H9 (cell line): ENCODE data around the gene KRCC1. TPM values are rescaled to one million over a fixed set of nuclear protein-coding genes. Genes with fewer than 3 reads are reported as not detected.

Experiments used
- DNase-seq: peaks from one replicate; pipeline ENCODE4 v3.0.0-alpha.2; 2017
- H2AFZ ChIP-seq: one replicate; pipeline ENCODE4 v1.6.1; 2013; ENCODE audit warnings: mild to moderate bottlenecking, low read length, control low read depth, moderate library complexity
- H2AK5ac ChIP-seq: 2 replicates; pipeline ENCODE4 v1.6.1; 2013; ENCODE audit warnings: low read length, control low read depth, mixed read lengths; ENCODE audit not compliant: insufficient read length
- H2BK120ac ChIP-seq: one replicate; pipeline ENCODE4 v1.6.1; 2013; ENCODE audit warnings: low read depth, mild to moderate bottlenecking, low read length, control low read depth, inconsistent platforms; ENCODE audit not compliant: poor library complexity, severe bottlenecking
- H2BK12ac ChIP-seq: 2 replicates; pipeline ENCODE4 v1.6.1; 2013; ENCODE audit warnings: low read length, control low read depth, mixed read lengths, low read depth; ENCODE audit not compliant: insufficient read length
- H2BK15ac ChIP-seq: 2 replicates; pipeline ENCODE4 v1.6.1; 2013; ENCODE audit warnings: low read depth, low read length, control low read depth
- H2BK20ac ChIP-seq: one replicate; pipeline ENCODE4 v1.6.1; 2013; ENCODE audit warnings: low read depth, mild to moderate bottlenecking, low read length, control low read depth, inconsistent platforms; ENCODE audit not compliant: poor library complexity, severe bottlenecking
- H2BK5ac ChIP-seq: 2 replicates; pipeline ENCODE4 v1.6.1; 2013; ENCODE audit warnings: low read length, control low read depth, mixed read lengths; ENCODE audit not compliant: insufficient read length
- H3K14ac ChIP-seq: 2 replicates; pipeline ENCODE4 v1.6.1; 2013; ENCODE audit warnings: low read length, control low read depth; ENCODE audit not compliant: insufficient read depth
- H3K18ac ChIP-seq: 2 replicates; pipeline ENCODE4 v1.6.1; 2013; ENCODE audit warnings: low read depth, mild to moderate bottlenecking, mixed read lengths, low read length, control low read depth; ENCODE audit not compliant: insufficient read length
- H3K23ac ChIP-seq: 2 replicates; pipeline ENCODE4 v1.6.1; 2013; ENCODE audit warnings: low read length, control low read depth, mixed read lengths, low read depth; ENCODE audit not compliant: insufficient read length
- H3K23me2 ChIP-seq: 2 replicates; pipeline ENCODE4 v1.6.1; 2013; ENCODE audit warnings: low read depth, mild to moderate bottlenecking, mixed read lengths, low read length, control low read depth; ENCODE audit not compliant: insufficient read length, poor library complexity, severe bottlenecking
- H3K27ac ChIP-seq: 2 replicates; pipeline ENCODE4 v1.5.1; 2013; ENCODE audit warnings: low read length, control low read depth, mixed read lengths, low read depth; ENCODE audit not compliant: insufficient read length
- H3K27me3 ChIP-seq: 2 replicates; pipeline ENCODE4 v1.6.1; 2013; ENCODE audit warnings: low read length, control low read depth, inconsistent platforms; ENCODE audit not compliant: insufficient read depth
- H3K4ac ChIP-seq: 2 replicates; pipeline ENCODE4 v1.6.1; 2013; ENCODE audit warnings: low read depth, mild to moderate bottlenecking, control low read depth, inconsistent platforms, low read length, moderate library complexity
- H3K4me1 ChIP-seq: 2 replicates; pipeline ENCODE4 v1.6.1; 2013; ENCODE audit warnings: low read length, control low read depth, inconsistent platforms; ENCODE audit not compliant: insufficient read depth
- H3K4me2 ChIP-seq: 2 replicates; pipeline ENCODE4 v1.6.1; 2013; ENCODE audit warnings: low read length, control low read depth, mixed read lengths; ENCODE audit not compliant: insufficient read length, insufficient read depth
- H3K56ac ChIP-seq: 2 replicates; pipeline ENCODE4 v1.6.1; 2013; ENCODE audit warnings: low read depth, mild to moderate bottlenecking, mixed read lengths, low read length, control low read depth; ENCODE audit not compliant: insufficient read length
- H3K79me1 ChIP-seq: 2 replicates; pipeline ENCODE4 v1.6.1; 2013; ENCODE audit warnings: low read depth, mild to moderate bottlenecking, moderate library complexity, low read length, control low read depth, inconsistent platforms; ENCODE audit not compliant: insufficient read depth, poor library complexity, severe bottlenecking
- H3K79me2 ChIP-seq: 2 replicates; pipeline ENCODE4 v1.6.1; 2013; ENCODE audit warnings: low read length, control low read depth, inconsistent platforms; ENCODE audit not compliant: insufficient read depth
- H3K9ac ChIP-seq: 2 replicates; pipeline ENCODE4 v1.6.1; 2013; ENCODE audit warnings: low read length, control low read depth, mixed read lengths; ENCODE audit not compliant: insufficient read length; ENCODE audit errors: extremely low read depth
- H3K9me3 ChIP-seq: one replicate; pipeline ENCODE4 v1.6.1; 2013; ENCODE audit warnings: low read depth, low read length, inconsistent platforms; ENCODE audit not compliant: control insufficient read depth
- H3T11ph ChIP-seq: one replicate; pipeline ENCODE4 v1.6.1; 2013; ENCODE audit warnings: mild to moderate bottlenecking, low read length, control low read depth, inconsistent platforms
- H4K20me1 ChIP-seq: one replicate; pipeline ENCODE4 v1.6.1; 2013; ENCODE audit not compliant: control insufficient read depth, insufficient read length, insufficient read depth
- H4K5ac ChIP-seq: 2 replicates; pipeline ENCODE4 v1.6.1; 2013; ENCODE audit warnings: low read depth, mild to moderate bottlenecking, mixed read lengths, low read length, control low read depth; ENCODE audit not compliant: insufficient read length
- H4K8ac ChIP-seq: replicated peaks from 2 replicates; pipeline ENCODE4 v1.6.1; 2013; ENCODE audit warnings: low read length, control low read depth, mixed read lengths, low read depth; ENCODE audit not compliant: insufficient read length
- H4K91ac ChIP-seq: 2 replicates; pipeline ENCODE4 v1.6.1; 2013; ENCODE audit warnings: low read depth, mild to moderate bottlenecking, moderate library complexity, mixed read lengths, low read length, control low read depth; ENCODE audit not compliant: insufficient read length
- H3K27ac Mint-ChIP-seq, 3 experiments: 2 replicates in 2 of 3; 3 replicates in 1 of 3; pipeline ENCODE4 v1.8.0; 2020 to 2021; ENCODE audit warnings: mixed read lengths in 3 of 3, mild to moderate bottlenecking in 1 of 3, moderate library complexity in 1 of 3
- H3K27me3 Mint-ChIP-seq: 2 replicates; pipeline ENCODE4 v1.8.0; 2021; ENCODE audit warnings: low read depth, mild to moderate bottlenecking, moderate library complexity, mixed read lengths
- H3K36me3 Mint-ChIP-seq, 3 experiments: 2 replicates in 2 of 3; 3 replicates in 1 of 3; pipeline ENCODE4 v1.8.0; 2020 to 2021; ENCODE audit warnings: low read depth in 3 of 3, mixed read lengths in 3 of 3; ENCODE audit not compliant: insufficient read depth in 1 of 3
- H3K4me1 Mint-ChIP-seq, 2 experiments: 2 replicates each; pipeline ENCODE4 v1.8.0; 2020; ENCODE audit warnings: mixed read lengths in 2 of 2
- H3K4me3 Mint-ChIP-seq, 2 experiments: 2 replicates in 1 of 2; 3 replicates in 1 of 2; pipeline ENCODE4 v1.8.0; 2020 to 2021; ENCODE audit warnings: mild to moderate bottlenecking in 2 of 2, mixed read lengths in 2 of 2, moderate library complexity in 1 of 2
- H3K9me3 Mint-ChIP-seq, 2 experiments: 2 replicates in 1 of 2; 3 replicates in 1 of 2; pipeline ENCODE4 v1.8.0; 2020; ENCODE audit warnings: mild to moderate bottlenecking in 2 of 2, mixed read lengths in 2 of 2, moderate library complexity in 1 of 2
- CTCF ChIP-seq: fragments of 200-600 bp; sonication (generic); conservative IDR thresholded peaks from 3 replicates; pipeline ENCODE4 v1.8.0; 2021; ENCODE audit warnings: antibody characterized with exemption, mild to moderate bottlenecking
- WGBS: extraction: QIAGEN DNeasy Blood & Tissue Kit; methylation state at CpG from one replicate; pipeline ENCODE4 v1.1.7; 2013; ENCODE audit warnings: missing lambda C conversion rate, low lambda C conversion rate, mixed read lengths; ENCODE audit not compliant: insufficient read length; ENCODE audit errors: extremely low coverage; 5-methylcytosine and 5-hydroxymethylcytosine counted together
- total RNA-seq: library from RNA; stranded (reverse); gene quantifications from 2 replicates; pipeline ENCODE4 v1.2.1, GENCODE V29; 2021

The KRCC1 gene
- total RNA-seq, 1 experiment from 2014 or later: 8.2 TPM

GRCh38 chr2:88095022-88095421 lies 39.4 kb upstream of the KRCC1 start:
- Histone ChIP-seq H3K79me1 (no peaks in the 10 kb centered on the region), H2BK20ac (no peak overlapping the region), H3K9ac (no peak overlapping the region), H3K18ac (no peak overlapping the region), H2AFZ (no peak overlapping the region), H3K27me3 (no peaks in the 10 kb centered on the region), H2BK120ac (no peak overlapping the region), H3K4ac (no peak overlapping the region), H4K8ac (no peak overlapping the region), H3K56ac (no peak overlapping the region), H3K9me3 (no peaks in the 10 kb centered on the region), H3K23me2 (no peaks in the 10 kb centered on the region), H3K23ac (no peak overlapping the region), H3K4me1 (no peaks in the 10 kb centered on the region; the same call in 1 of the 2 replicates), H2AK5ac (no peak overlapping the region), H3K27ac (no peak overlapping the region), H4K20me1 (no peaks in the 10 kb centered on the region), H2BK5ac (no peak overlapping the region), H4K5ac (no peak overlapping the region), H3T11ph (no peak overlapping the region), H3K79me2 (no peaks in the 10 kb centered on the region), H4K91ac (no peak overlapping the region), H2BK15ac (no peak overlapping the region), H3K4me2 (no peak overlapping the region), H2BK12ac (no peak overlapping the region), H3K14ac (no peak overlapping the region)
- TF ChIP-seq CTCF: no peak
- peaks cover 13 to 28% of the 10 kb centered on the region in 2 experiments for H3K4me1 Mint-ChIP-seq
- WGBS: no CpG with 5 or more reads among the region's 3 CpGs
- no peaks in the 10 kb centered on the region for H3K9me3 Mint-ChIP-seq
- H3K4me3 Mint-ChIP-seq: no peak overlapping the region
- no peaks in the 10 kb centered on the region for H3K36me3 Mint-ChIP-seq
- H3K27ac Mint-ChIP-seq: no peak overlapping the region
- DNase-seq: no peak
- no peaks in the 10 kb centered on the region for H3K27me3 Mint-ChIP-seq
